SU-DHL-6 (cell line): ENCODE data around the gene HAGH.

Experiments
- EZH2phosphoT487 ChIP-seq: fragments of 200-600 bp; sonication (generic), shearing (Covaris generic); conservative IDR thresholded peaks from 2 replicates; pipeline ENCODE4 v1.6.1; 2018; ENCODE audit warnings: mild to moderate bottlenecking, antibody characterized with exemption, low read length, moderate library complexity, mixed read lengths
- TF ChIP-seq, protein P1 (sequence below): fragments of 200-600 bp; sonication (generic); IDR thresholded peaks from one replicate; pipeline ENCODE4 v1.5.1; 2017; ENCODE audit warnings: antibody characterized with exemption, mild to moderate bottlenecking, low read length, moderate library complexity; ENCODE audit not compliant: insufficient read depth, poor library complexity, severe bottlenecking

DNA sequence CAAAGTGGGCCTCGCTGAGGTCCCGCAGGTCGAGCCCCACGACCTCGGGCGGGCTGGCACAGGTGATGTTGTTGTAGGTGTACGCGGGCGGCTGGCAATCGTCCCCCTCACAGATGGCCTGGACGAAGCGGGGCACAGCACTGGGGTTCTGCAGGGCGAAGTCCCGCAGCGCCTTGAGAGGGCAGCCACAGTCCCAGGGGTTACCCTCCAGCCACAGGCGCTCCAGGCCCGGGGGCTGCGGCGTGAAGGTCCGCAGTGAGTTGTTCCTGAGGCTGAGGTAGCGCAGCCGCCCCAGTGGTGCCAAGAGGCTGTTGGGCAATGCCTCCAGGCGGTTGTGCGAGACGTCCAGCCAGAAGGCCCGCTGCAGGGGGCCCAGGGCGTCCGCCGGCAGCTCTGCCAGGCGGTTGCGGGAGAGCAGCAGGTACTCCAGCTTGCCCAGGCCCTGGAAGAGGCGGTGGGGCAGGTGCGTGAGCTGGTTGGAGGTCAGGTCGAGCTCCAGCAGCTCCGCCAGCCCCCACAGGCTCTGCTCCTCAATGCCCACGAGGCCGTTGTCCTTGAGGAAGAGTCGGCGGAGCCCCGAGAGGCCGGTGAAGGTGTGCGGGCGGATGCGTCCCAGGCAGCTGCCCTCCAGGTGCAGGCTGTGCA is 35.9 kb downstream of the HAGH start:
- TF ChIP-seq, protein P1, sequence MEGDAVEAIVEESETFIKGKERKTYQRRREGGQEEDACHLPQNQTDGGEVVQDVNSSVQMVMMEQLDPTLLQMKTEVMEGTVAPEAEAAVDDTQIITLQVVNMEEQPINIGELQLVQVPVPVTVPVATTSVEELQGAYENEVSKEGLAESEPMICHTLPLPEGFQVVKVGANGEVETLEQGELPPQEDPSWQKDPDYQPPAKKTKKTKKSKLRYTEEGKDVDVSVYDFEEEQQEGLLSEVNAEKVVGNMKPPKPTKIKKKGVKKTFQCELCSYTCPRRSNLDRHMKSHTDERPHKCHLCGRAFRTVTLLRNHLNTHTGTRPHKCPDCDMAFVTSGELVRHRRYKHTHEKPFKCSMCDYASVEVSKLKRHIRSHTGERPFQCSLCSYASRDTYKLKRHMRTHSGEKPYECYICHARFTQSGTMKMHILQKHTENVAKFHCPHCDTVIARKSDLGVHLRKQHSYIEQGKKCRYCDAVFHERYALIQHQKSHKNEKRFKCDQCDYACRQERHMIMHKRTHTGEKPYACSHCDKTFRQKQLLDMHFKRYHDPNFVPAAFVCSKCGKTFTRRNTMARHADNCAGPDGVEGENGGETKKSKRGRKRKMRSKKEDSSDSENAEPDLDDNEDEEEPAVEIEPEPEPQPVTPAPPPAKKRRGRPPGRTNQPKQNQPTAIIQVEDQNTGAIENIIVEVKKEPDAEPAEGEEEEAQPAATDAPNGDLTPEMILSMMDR, result no peak
- no peak for TF ChIP-seq EZH2phosphoT487
